AG04450 (cell line): Measurements from ENCODE around the gene BTD. TPM values are rescaled to one million over a fixed set of nuclear protein-coding genes. Genes with fewer than 3 reads are reported as not detected.

Source experiments
- CTCF ChIA-PET: fragments of 300-600, 350-600 bp; formaldehyde crosslinking; extraction: SDS; loops from one replicate; lab custom pipeline; 2022; ENCODE audit warnings: antibody characterized with exemption, inconsistent platforms; lab: Charles Lee
- POLR2A ChIA-PET: fragments of 350-600 bp; formaldehyde crosslinking; extraction: SDS; loops from one replicate; lab custom pipeline; 2021; ENCODE audit warnings: antibody characterized with exemption, inconsistent platforms; lab: Yijun Ruan, JAX
- DNase-seq: peaks from one replicate; pipeline ENCODE4 v3.0.0-alpha.2; 2011; ENCODE audit warnings: low read depth, low spot score
- H3K27ac ChIP-seq: one replicate; pipeline ENCODE4 v1.5.1; 2012; ENCODE audit warnings: low read depth, low read length, control low read depth
- H3K27me3 ChIP-seq: one replicate; pipeline ENCODE4 v1.6.0; 2012; ENCODE audit warnings: low read length; ENCODE audit not compliant: control insufficient read depth, insufficient read depth
- H3K4me3 ChIP-seq: 2 replicates; pipeline ENCODE4 v1.5.1; 2011; ENCODE audit warnings: mild to moderate bottlenecking, low read depth, low read length, control low read depth
- H3K9me3 ChIP-seq: 2 replicates; pipeline ENCODE4 v1.5.1; 2012; ENCODE audit warnings: low read length; ENCODE audit not compliant: control insufficient read depth, insufficient read depth
- polyA plus RNA-seq: library from polyadenylated mRNA; depleted of rRNA; stranded (reverse); fragments of >200 nt; gene quantifications from 2 replicates; pipeline ENCODE4 v1.2.3, GENCODE V29; 2011
- TF ChIP-seq, protein P1 (sequence below): IDR thresholded peaks from 2 replicates; pipeline ENCODE4 v1.5.1; 2011; ENCODE audit warnings: low read depth, low read length, control low read depth, inconsistent platforms

Gene BTD
- polyA plus RNA-seq, 1 experiment = 22.2 TPM

- H3K4me3 ChIP-seq = no peak overlapping the region
- no peaks in the 10 kb centered on the region for H3K9me3 ChIP-seq
- no peak overlapping the region for H3K27ac ChIP-seq
- ChIA-PET POLR2A (interaction anchor here (0.6 kb wide), 1 partner anchor 356 kb away, joined by 3 read pairs; no protein-coding TSS in a partner anchor), CTCF (interaction anchor here (0.6 to 4.0 kb wide), 11 partner anchors 10 to 450 kb away, joined by 3 to 46 read pairs (median 4); no protein-coding TSS in a partner anchor)
- no peaks in the 10 kb centered on the region for H3K27me3 ChIP-seq
- DNase-seq = no peak
- TF ChIP-seq, protein P1, sequence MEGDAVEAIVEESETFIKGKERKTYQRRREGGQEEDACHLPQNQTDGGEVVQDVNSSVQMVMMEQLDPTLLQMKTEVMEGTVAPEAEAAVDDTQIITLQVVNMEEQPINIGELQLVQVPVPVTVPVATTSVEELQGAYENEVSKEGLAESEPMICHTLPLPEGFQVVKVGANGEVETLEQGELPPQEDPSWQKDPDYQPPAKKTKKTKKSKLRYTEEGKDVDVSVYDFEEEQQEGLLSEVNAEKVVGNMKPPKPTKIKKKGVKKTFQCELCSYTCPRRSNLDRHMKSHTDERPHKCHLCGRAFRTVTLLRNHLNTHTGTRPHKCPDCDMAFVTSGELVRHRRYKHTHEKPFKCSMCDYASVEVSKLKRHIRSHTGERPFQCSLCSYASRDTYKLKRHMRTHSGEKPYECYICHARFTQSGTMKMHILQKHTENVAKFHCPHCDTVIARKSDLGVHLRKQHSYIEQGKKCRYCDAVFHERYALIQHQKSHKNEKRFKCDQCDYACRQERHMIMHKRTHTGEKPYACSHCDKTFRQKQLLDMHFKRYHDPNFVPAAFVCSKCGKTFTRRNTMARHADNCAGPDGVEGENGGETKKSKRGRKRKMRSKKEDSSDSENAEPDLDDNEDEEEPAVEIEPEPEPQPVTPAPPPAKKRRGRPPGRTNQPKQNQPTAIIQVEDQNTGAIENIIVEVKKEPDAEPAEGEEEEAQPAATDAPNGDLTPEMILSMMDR = no peak
Measured at GRCh38 chr3:15558581-15558980, 43.0 kb upstream of the BTD start.

GRCh38 chr3:15562560-15562959, 39.0 kb upstream of the BTD start:
- H3K27me3 ChIP-seq = no peaks in the 10 kb centered on the region
- POLR2A ChIA-PET = no interaction called here
- no peak overlapping the region for H3K27ac ChIP-seq
- no peak for DNase-seq
- no peaks in the 10 kb centered on the region for H3K9me3 ChIP-seq
- TF ChIP-seq, protein P1 = no peak
- H3K4me3 ChIP-seq = no peak overlapping the region
- CTCF ChIA-PET = interaction anchor here (1.5 kb wide), 1 partner anchor 359 kb away, joined by 3 read pairs; no protein-coding TSS in a partner anchor

- no peaks in the 10 kb centered on the region for H3K9me3 ChIP-seq
- POLR2A ChIA-PET = no interaction called here
- no peaks in the 10 kb centered on the region for H3K27me3 ChIP-seq
- no peak for DNase-seq
- no peak overlapping the region for H3K27ac ChIP-seq
- H3K4me3 ChIP-seq = no peak overlapping the region
- TF ChIP-seq, protein P1 = no peak
- CTCF ChIA-PET = interaction anchor here (1.5 kb wide), 1 partner anchor 360 kb away, joined by 3 read pairs; no protein-coding TSS in a partner anchor
Measured at GRCh38 chr3:15563190-15563589, 38.4 kb upstream of the BTD start.

DNA sequence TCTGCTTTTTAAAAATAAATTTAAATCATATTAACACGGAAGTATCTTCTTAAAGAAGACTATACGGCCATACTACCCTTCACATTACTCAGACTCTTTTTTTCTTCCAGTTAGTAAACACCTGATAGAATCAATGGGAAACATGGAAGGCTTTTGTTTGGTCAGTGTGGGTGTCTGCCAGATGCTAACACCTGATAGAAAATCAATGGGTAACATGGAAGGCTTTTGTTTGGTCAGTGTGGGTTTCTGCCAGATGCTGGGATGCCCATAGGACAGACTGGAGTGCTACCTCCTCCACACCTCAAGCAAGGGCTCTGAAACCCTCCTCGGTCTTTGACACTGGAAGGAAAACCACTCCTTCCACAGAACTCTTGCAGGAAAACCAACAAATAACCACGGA, 29.4 kb upstream of the BTD start:
- Histone ChIP-seq H3K9me3 (no peaks in the 10 kb centered on the region), H3K27ac (no peak overlapping the region), H3K27me3 (no peaks in the 10 kb centered on the region), H3K4me3 (no peak overlapping the region)
- ChIA-PET CTCF (interaction anchor here (0.8 kb wide), 1 partner anchor 13 kb away, joined by 3 read pairs; no protein-coding TSS in a partner anchor), POLR2A (no interaction called here)
- no peak for DNase-seq
- TF ChIP-seq, protein P1 = no peak

- Histone ChIP-seq H3K9me3 (no peaks in the 10 kb centered on the region), H3K27ac (no peak overlapping the region), H3K27me3 (no peaks in the 10 kb centered on the region), H3K4me3 (no peak overlapping the region)
- CTCF ChIA-PET = no interaction called here
- DNase-seq = no peak
- TF ChIP-seq, protein P1 = no peak
- POLR2A ChIA-PET = no interaction called here
Measured at GRCh38 chr3:15575446-15575845, 26.1 kb upstream of the BTD start.
